EL (cell line): ENCODE results near the gene OR2T12.
A peak's percentile ranks its signal among the peaks of the same experiment; 100 is the strongest.
"Not testable (repeated sequence)": the region's sequence is repeated elsewhere in the genome, so short reads cannot be mapped to it uniquely, and the experiment has no call there.

ENCODE experiments used
- DNase-seq: peaks from one replicate; pipeline ENCODE4 v3.0.0-alpha.2; 2016

OR2T12 gene

GRCh38 chr1:248303324-248303723 lies at the start of gene OR2T12:
Gene OR2T12 (minus strand): TSS chr1:248303424. CDS start chr1:248295578, 7,846 bp downstream.
- DNase-seq, result no peak

GRCh38 chr1:248348475-248348874 lies 45.3 kb upstream of the OR2T12 start, which contains the start of gene OR14C36:
Gene OR14C36 (plus strand): TSS chr1:248348775. CDS start chr1:248348775, 0 bp downstream.
- no peak for DNase-seq

GRCh38 chr1:248343451-248343850 lies 40.2 kb upstream of the OR2T12 start:
- DNase-seq, result no peak

GRCh38 chr1:248324468-248324867 lies 21.2 kb upstream of the OR2T12 start, which contains the start of gene OR2M7:
Gene OR2M7 (minus strand): TSS chr1:248324568. CDS start chr1:248324568, 0 bp downstream.
- DNase-seq, result no peak

GRCh38 chr1:248316796-248317195 lies 13.6 kb upstream of the OR2T12 start:
- no peak for DNase-seq

- DNase-seq, result not testable (repeated sequence)
Measured at GRCh38 chr1:248306740-248307139, 3.5 kb upstream of the OR2T12 start.

- no peak for DNase-seq
Measured at GRCh38 chr1:248306103-248306502, 2.9 kb upstream of the OR2T12 start.

GRCh38 chr1:248305672-248306071 lies 2.4 kb upstream of the OR2T12 start:
- not testable (repeated sequence) for DNase-seq

- DNase-seq, result no peak
Measured at GRCh38 chr1:248288391-248288790, 14.8 kb downstream of the OR2T12 start.

GRCh38 chr1:248277876-248278275 lies 25.3 kb downstream of the OR2T12 start, which contains the start of gene OR2T33:
Gene OR2T33 (minus strand): TSS chr1:248277976. CDS start chr1:248273814, 4,162 bp downstream.
- no peak for DNase-seq

GRCh38 chr1:248273225-248273624 lies 30.0 kb downstream of the OR2T12 start:
- DNase-seq, result not testable (repeated sequence)

- DNase-seq, result no peak
Measured at GRCh38 chr1:248268178-248268577, 35.0 kb downstream of the OR2T12 start.

- DNase-seq, result not testable (repeated sequence)
Measured at GRCh38 chr1:248259309-248259708, 43.9 kb downstream of the OR2T12 start.

GRCh38 chr1:248243204-248243603 lies 60.0 kb downstream of the OR2T12 start:
- peak; percentile 9 for DNase-seq
